Neural crest cell (in vitro differentiated cells): ENCODE data around the gene PRKD3. TPM values are rescaled to one million over a fixed set of nuclear protein-coding genes. Genes with fewer than 3 reads are reported as not detected.

Experiments used
- DNase-seq: peaks from one replicate; pipeline ENCODE4 v3.0.0; 2021; ENCODE audit warnings: low read depth, mixed read lengths, low spot score
- H3K27ac Mint-ChIP-seq: one replicate; pipeline ENCODE4 v1.8.0; 2021; ENCODE audit warnings: mild to moderate bottlenecking, mixed read lengths; ENCODE audit not compliant: unreplicated experiment
- H3K27me3 Mint-ChIP-seq: 2 replicates; pipeline ENCODE4 v1.8.0; 2021; ENCODE audit warnings: low read depth, mild to moderate bottlenecking, mixed read lengths
- H3K36me3 Mint-ChIP-seq: 2 replicates; pipeline ENCODE4 v1.8.0; 2021; ENCODE audit warnings: low read depth, mild to moderate bottlenecking, mixed read lengths
- H3K4me1 Mint-ChIP-seq: 2 replicates; pipeline ENCODE4 v1.8.0; 2021; ENCODE audit warnings: mixed read lengths
- H3K4me3 Mint-ChIP-seq: one replicate; pipeline ENCODE4 v1.8.0; 2021; ENCODE audit warnings: mild to moderate bottlenecking, mixed read lengths
- H3K9me3 Mint-ChIP-seq: 2 replicates; pipeline ENCODE4 v1.8.0; 2021; ENCODE audit warnings: mixed read lengths
- CTCF ChIP-seq: fragments of 200-600 bp; sonication (generic); conservative IDR thresholded peaks from 2 replicates; pipeline ENCODE4 v1.5.0; 2021; ENCODE audit warnings: antibody characterized with exemption, mild to moderate bottlenecking
- total RNA-seq: library from RNA; stranded (reverse); gene quantifications from 2 replicates; pipeline ENCODE4 v1.2.1, GENCODE V29; 2021

The PRKD3 gene
- total RNA-seq, 1 donor from 2014 or later, result 62.6 TPM

GRCh38 chr2:37284381-37284780, 40.3 kb downstream of the PRKD3 start:
- Mint-ChIP-seq H3K27me3 (no peaks in the 10 kb centered on the region), H3K27ac (no peak overlapping the region), H3K4me3 (no peak overlapping the region), H3K4me1 (no peaks in the 10 kb centered on the region), H3K9me3 (no peaks in the 10 kb centered on the region), H3K36me3 (peaks cover 17% of the 10 kb centered on the region)
- TF ChIP-seq CTCF, result no peak
- DNase-seq, result no peak

- no peak for TF ChIP-seq CTCF
- no peak overlapping the region for H3K4me3 Mint-ChIP-seq
- H3K4me1 Mint-ChIP-seq, result no peaks in the 10 kb centered on the region
- H3K27ac Mint-ChIP-seq, result no peak overlapping the region
- no peaks in the 10 kb centered on the region for H3K9me3 Mint-ChIP-seq
- peaks cover 16% of the 10 kb centered on the region for H3K36me3 Mint-ChIP-seq
- no peaks in the 10 kb centered on the region for H3K27me3 Mint-ChIP-seq
- no peak for DNase-seq
These were observed 41.4 kb downstream of the PRKD3 start for GRCh38 chr2:37283207-37283606.

GRCh38 chr2:37282746-37283145, 41.9 kb downstream of the PRKD3 start:
- no peak overlapping the region for H3K4me3 Mint-ChIP-seq
- no peaks in the 10 kb centered on the region for H3K9me3 Mint-ChIP-seq
- DNase-seq, result no peak
- peaks cover 14% of the 10 kb centered on the region for H3K36me3 Mint-ChIP-seq
- H3K27ac Mint-ChIP-seq, result no peak overlapping the region
- no peaks in the 10 kb centered on the region for H3K4me1 Mint-ChIP-seq
- H3K27me3 Mint-ChIP-seq, result no peaks in the 10 kb centered on the region
- TF ChIP-seq CTCF, result no peak

GRCh38 chr2:37281916-37282315, 42.7 kb downstream of the PRKD3 start:
- H3K4me1 Mint-ChIP-seq, result no peaks in the 10 kb centered on the region
- DNase-seq, result no peak
- H3K27me3 Mint-ChIP-seq, result no peaks in the 10 kb centered on the region
- no peak for TF ChIP-seq CTCF
- no peaks in the 10 kb centered on the region for H3K9me3 Mint-ChIP-seq
- no peak overlapping the region for H3K27ac Mint-ChIP-seq
- H3K4me3 Mint-ChIP-seq, result no peak overlapping the region
- H3K36me3 Mint-ChIP-seq, result peaks cover 12% of the 10 kb centered on the region

GRCh38 chr2:37276291-37276690, 48.3 kb downstream of the PRKD3 start:
- no peaks in the 10 kb centered on the region for H3K27me3 Mint-ChIP-seq
- H3K4me3 Mint-ChIP-seq, result no peak overlapping the region
- H3K9me3 Mint-ChIP-seq, result no peaks in the 10 kb centered on the region
- H3K27ac Mint-ChIP-seq, result no peak overlapping the region
- TF ChIP-seq CTCF, result no peak
- H3K4me1 Mint-ChIP-seq, result no peaks in the 10 kb centered on the region
- no peak for DNase-seq
- peaks cover 9% of the 10 kb centered on the region for H3K36me3 Mint-ChIP-seq

Other genes starting within 250 kb of the PRKD3 start
- 17.7 and 19.0 TPM in 2 replicates for gene HEATR5B, start 240.5 kb downstream of the PRKD3 start, total RNA-seq
- gene GPATCH11, start 240.3 kb downstream of the PRKD3 start, total RNA-seq, result 11.2 and 11.4 TPM in 2 replicates
- gene EIF2AK2, start 167.9 kb downstream of the PRKD3 start, total RNA-seq, result 34.1 and 37.3 TPM in 2 replicates
- gene SULT6B1, start 136.2 kb downstream of the PRKD3 start, total RNA-seq, result not detected in 2 replicates
- gene CEBPZOS, start 128.3 kb downstream of the PRKD3 start, total RNA-seq, result not detected in 2 replicates
- gene CEBPZ, start 93.2 kb downstream of the PRKD3 start, total RNA-seq, result 55.0 and 60.4 TPM in 2 replicates
- 21.9 and 25.1 TPM in 2 replicates for gene NDUFAF7, start 93.2 kb downstream of the PRKD3 start, total RNA-seq
- not detected in 2 replicates for gene QPCT, start 19.8 kb upstream of the PRKD3 start, total RNA-seq